CD4-positive, alpha-beta T cell (primary cell): Measurements from ENCODE around the gene CISH. TPM values are rescaled to one million over a fixed set of nuclear protein-coding genes. Genes with fewer than 3 reads are reported as not detected.
A peak's percentile ranks its signal among the peaks of the same experiment; 100 is the strongest.

Experiments used
- ATAC-seq: fragments of 200-7000 bp; cut with Tn5 transposase; one replicate; pipeline ENCODE4 v1.10.0; 2022; ENCODE audit warnings: mild to moderate bottlenecking; ENCODE audit not compliant: poor library complexity
- CTCF ChIA-PET: fragments of 350-600 bp; sonication (Branson Sonifier 250); formaldehyde crosslinking; loops from one replicate; lab custom pipeline; 2021; ENCODE audit warnings: antibody characterized with exemption, inconsistent platforms; lab: Charles Lee
- POLR2A ChIA-PET: fragments of 350-600 bp; sonication (Branson Sonifier 250); formaldehyde crosslinking; loops from one replicate; lab custom pipeline; 2021; ENCODE audit warnings: antibody characterized with exemption, inconsistent platforms; lab: Charles Lee
- DNase-seq, 14 experiments: peaks; one replicate each; pipeline ENCODE4 v3.0.0-alpha.2; 2013 to 2020; ENCODE audit warnings: mixed read lengths in 2 of 14
- H3K27ac ChIP-seq, 2 donors: one replicate each; pipeline versions ENCODE4 v1.5.1 to v1.7.0; 2013; ENCODE audit warnings: low read length in 2 of 2, low read depth in 1 of 2, mild to moderate bottlenecking in 1 of 2
- H3K27me3 ChIP-seq, 2 experiments: 1 replicate in 1 of 2; 2 replicates in 1 of 2; pipeline versions ENCODE4 v1.6.1 to v1.7.0; 2013; ENCODE audit warnings: low read length in 2 of 2, control low read depth in 1 of 2, mild to moderate bottlenecking in 1 of 2, moderate library complexity in 1 of 2; ENCODE audit not compliant: insufficient read depth in 2 of 2, control insufficient read depth in 1 of 2
- H3K36me3 ChIP-seq: one replicate; pipeline ENCODE4 v1.6.1; 2013; ENCODE audit warnings: low read length, control low read depth; ENCODE audit not compliant: insufficient read depth
- H3K4me1 ChIP-seq: one replicate; pipeline ENCODE4 v1.6.1; 2013; ENCODE audit warnings: low read length, control low read depth; ENCODE audit not compliant: insufficient read depth
- H3K4me3 ChIP-seq: one replicate; pipeline ENCODE4 v1.5.1; 2013; ENCODE audit warnings: mild to moderate bottlenecking, low read length, moderate library complexity
- H3K9me3 ChIP-seq, 2 experiments: 1 replicate in 1 of 2; 2 replicates in 1 of 2; pipeline versions ENCODE4 v1.6.1 to v1.7.0; 2013; ENCODE audit warnings: low read length in 2 of 2, mild to moderate bottlenecking in 2 of 2, control low read depth in 1 of 2, moderate library complexity in 1 of 2; ENCODE audit not compliant: control insufficient read depth in 1 of 2, insufficient read depth in 1 of 2
- H3K27ac Mint-ChIP-seq: one replicate; pipeline ENCODE4 v1.8.0; 2020; ENCODE audit warnings: mixed read lengths
- H3K27me3 Mint-ChIP-seq: one replicate; pipeline ENCODE4 v1.8.0; 2021; ENCODE audit warnings: mixed read lengths
- H3K36me3 Mint-ChIP-seq: one replicate; pipeline ENCODE4 v1.8.0; 2021; ENCODE audit warnings: low read depth, mixed read lengths
- H3K4me1 Mint-ChIP-seq: one replicate; pipeline ENCODE4 v1.8.0; 2021; ENCODE audit warnings: low read depth, mixed read lengths
- H3K4me3 Mint-ChIP-seq: one replicate; pipeline ENCODE4 v1.8.0; 2020; ENCODE audit warnings: mild to moderate bottlenecking, mixed read lengths
- H3K9me3 Mint-ChIP-seq: one replicate; pipeline ENCODE4 v1.8.0; 2020; ENCODE audit warnings: mixed read lengths
- intact Hi-C, 2 experiments: fragments of 100-400 bp; cut with DNase I in 1 of 2; cut with micrococcal nuclease in 1 of 2; formaldehyde crosslinking; loops; one replicate each; pipeline versions ENCODE4 v1.15.1 to v1.9.0; 2023 to 2025; cut with DNase I, micrococcal nuclease
- polyA plus RNA-seq, 2 donors: library from polyadenylated mRNA; unstranded; fragments of 120-200 nt; gene quantifications; one replicate each; pipeline ENCODE4 v1.2.1, GENCODE V29; 2013
- total RNA-seq, 174 experiments: library from RNA in 2 of 174; stranded (reverse) in 2 of 174; gene quantifications; one replicate each; pipeline ENCODE4 v1.2.3 and lab custom pipeline; 2021 to 2026
- TF ChIP-seq, protein P1 (sequence below): fragments of 200-600 bp; IDR thresholded peaks from one replicate; pipeline ENCODE4 v1.8.0; 2022; ENCODE audit warnings: antibody characterized with exemption, mild to moderate bottlenecking

CISH gene, protein sequence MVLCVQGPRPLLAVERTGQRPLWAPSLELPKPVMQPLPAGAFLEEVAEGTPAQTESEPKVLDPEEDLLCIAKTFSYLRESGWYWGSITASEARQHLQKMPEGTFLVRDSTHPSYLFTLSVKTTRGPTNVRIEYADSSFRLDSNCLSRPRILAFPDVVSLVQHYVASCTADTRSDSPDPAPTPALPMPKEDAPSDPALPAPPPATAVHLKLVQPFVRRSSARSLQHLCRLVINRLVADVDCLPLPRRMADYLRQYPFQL
- total RNA-seq (1 to 10 TPM; 3.5 to 3.7 TPM), total RNA-seq (lab: John Stamatoyannopoulos, UW) (4.9 to 875 (median 229) reads per million in 172 experiments)
- polyA plus RNA-seq (2013, experiment 1 of 2) = 95.6 TPM
- polyA plus RNA-seq (2013, experiment 2 of 2) = 160 TPM

DNA sequence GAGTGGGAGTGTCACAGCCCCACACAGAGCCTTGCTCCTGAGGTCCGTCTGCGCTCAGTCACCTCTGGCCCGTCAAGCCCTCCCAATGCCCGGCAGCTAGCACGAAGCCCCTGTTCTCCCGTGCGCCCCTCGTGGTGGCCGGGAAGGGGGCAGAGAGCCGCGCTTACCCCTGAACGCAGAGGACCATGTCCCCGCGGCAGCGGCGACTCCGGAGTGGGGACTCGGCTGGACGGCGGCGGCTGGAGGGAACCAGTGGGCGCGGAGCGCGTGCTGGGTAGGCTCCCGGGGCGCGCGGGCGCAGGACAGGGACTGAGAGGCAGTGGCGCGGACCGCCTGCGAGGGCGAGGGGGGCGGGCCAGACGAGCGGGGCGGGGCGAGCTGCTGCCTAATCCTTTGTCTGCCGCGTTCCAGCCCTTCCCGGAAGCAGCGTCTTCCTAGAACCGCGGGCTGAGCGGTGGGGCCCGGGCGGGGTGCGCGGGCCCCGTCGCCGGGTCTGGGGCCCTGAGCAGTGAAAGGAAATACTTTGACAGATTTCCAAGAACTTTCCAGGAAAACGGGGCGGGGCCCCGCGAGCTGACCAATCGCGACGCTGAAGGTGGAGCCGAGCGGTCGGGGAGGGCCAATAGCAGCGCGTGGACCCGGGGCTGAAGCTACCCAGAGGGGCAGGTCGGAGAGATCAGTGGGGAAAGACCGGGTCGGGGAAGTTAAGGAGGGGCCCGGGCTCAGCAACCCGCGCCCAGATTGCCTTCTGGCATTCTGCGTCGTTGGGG is at the start of gene CISH:
CISH (minus strand) TSS at position 311 of the 770 bp plus-strand sequence; CDS start at position 187, 124 bp downstream.
- H3K27ac ChIP-seq = peak within 1 kb of the TSS; percentile 79 to 89
- POLR2A ChIA-PET = interaction anchor here (0.6 to 20.8 kb wide), 11 partner anchors 8 to 889 kb away, joined by 3 to 446 read pairs (median 4); partner anchors contain the start of genes C3orf18, DCAF1, HEMK1 and MANF
- intact Hi-C loops = loop anchor here (1.0 to 10.0 kb wide), 7 partner anchors 19 to 413 kb away; partner anchors contain the start of gene ZMYND10 (in 2 of the 2)
- ATAC-seq (peak; percentile 68), DNase-seq (peak; percentile 83 to 97 (median 90))
- Mint-ChIP-seq H3K9me3 (no peaks in the 10 kb centered on the region), H3K36me3 (peaks cover 47% of the 10 kb centered on the region), H3K4me1 (peaks cover 77% of the 10 kb centered on the region), H3K27me3 (no peaks in the 10 kb centered on the region), H3K4me3 (peak within 1 kb of the TSS; percentile 96), H3K27ac (peak within 1 kb of the TSS; percentile 93)
- CTCF ChIA-PET = interaction anchor here (0.9 to 9.7 kb wide), 8 partner anchors 9 to 41 kb away, joined by 3 to 234 read pairs (median 4); partner anchors contain the start of genes C3orf18 and HEMK1
- peaks cover 43% of the 10 kb centered on the region for H3K36me3 ChIP-seq
- TF ChIP-seq, protein P1, sequence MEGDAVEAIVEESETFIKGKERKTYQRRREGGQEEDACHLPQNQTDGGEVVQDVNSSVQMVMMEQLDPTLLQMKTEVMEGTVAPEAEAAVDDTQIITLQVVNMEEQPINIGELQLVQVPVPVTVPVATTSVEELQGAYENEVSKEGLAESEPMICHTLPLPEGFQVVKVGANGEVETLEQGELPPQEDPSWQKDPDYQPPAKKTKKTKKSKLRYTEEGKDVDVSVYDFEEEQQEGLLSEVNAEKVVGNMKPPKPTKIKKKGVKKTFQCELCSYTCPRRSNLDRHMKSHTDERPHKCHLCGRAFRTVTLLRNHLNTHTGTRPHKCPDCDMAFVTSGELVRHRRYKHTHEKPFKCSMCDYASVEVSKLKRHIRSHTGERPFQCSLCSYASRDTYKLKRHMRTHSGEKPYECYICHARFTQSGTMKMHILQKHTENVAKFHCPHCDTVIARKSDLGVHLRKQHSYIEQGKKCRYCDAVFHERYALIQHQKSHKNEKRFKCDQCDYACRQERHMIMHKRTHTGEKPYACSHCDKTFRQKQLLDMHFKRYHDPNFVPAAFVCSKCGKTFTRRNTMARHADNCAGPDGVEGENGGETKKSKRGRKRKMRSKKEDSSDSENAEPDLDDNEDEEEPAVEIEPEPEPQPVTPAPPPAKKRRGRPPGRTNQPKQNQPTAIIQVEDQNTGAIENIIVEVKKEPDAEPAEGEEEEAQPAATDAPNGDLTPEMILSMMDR = peak; percentile 34
- H3K4me1 ChIP-seq = peaks cover 88% of the 10 kb centered on the region
- H3K27me3 ChIP-seq = no peaks in the 10 kb centered on the region
- peak within 1 kb of the TSS; percentile 87 for H3K4me3 ChIP-seq
- no peaks in the 10 kb centered on the region for H3K9me3 ChIP-seq

DNA sequence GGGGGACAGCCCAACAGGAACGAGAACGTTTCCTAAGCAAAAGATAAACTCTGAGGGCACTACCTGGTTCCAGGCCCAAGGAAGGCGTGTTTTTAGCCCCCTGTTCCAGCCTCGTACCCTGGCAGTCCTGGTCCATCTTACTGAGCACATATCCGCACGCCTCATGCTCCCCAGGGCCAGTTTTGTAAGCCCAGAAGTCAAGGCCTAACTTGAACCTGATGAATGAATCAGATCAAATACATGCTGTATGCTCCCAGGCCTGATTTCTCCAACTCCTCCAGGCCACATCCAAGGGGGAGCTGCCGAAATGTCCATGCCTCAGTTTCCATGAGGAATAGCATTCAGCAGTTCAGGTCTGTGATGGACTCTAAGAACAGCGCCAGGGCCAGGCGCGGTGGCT is 48.8 kb upstream of the CISH start:
- no peaks in the 10 kb centered on the region for H3K9me3 ChIP-seq
- Mint-ChIP-seq H3K9me3 (no peaks in the 10 kb centered on the region), H3K27me3 (no peaks in the 10 kb centered on the region), H3K4me1 (peaks cover 3% of the 10 kb centered on the region), H3K4me3 (no peak overlapping the region), H3K36me3 (no peaks in the 10 kb centered on the region), H3K27ac (no peak overlapping the region)
- CTCF ChIA-PET = no interaction called here
- intact Hi-C loops = no loop called here
- H3K4me1 ChIP-seq = peaks cover under 1% of the 10 kb centered on the region
- ATAC-seq (no peak), DNase-seq (no peak)
- TF ChIP-seq, protein P1 = no peak
- no peaks in the 10 kb centered on the region for H3K36me3 ChIP-seq
- H3K27me3 ChIP-seq = no peaks in the 10 kb centered on the region
- H3K27ac ChIP-seq = no peak overlapping the region
- POLR2A ChIA-PET = no interaction called here
- no peak overlapping the region for H3K4me3 ChIP-seq

DNA sequence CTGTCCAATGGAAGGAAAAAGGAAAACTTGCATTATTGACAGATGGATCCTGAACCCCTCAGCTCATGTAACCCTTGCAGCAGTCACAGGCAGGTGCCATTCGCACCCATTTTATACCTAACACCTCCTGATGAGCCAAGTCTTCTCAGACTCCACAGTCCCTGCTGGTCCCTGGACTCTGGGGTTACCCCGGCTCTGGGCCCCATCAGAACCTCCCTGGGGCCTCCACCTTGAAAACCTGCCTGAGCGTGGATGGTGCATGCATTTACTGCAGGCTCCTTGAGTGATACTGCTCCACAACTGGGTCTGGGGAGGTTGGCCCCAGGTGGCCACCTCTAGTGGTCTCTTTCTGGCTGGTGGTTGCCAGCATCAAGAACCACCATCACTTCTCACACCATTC is 47.3 kb upstream of the CISH start:
- no peaks in the 10 kb centered on the region for H3K9me3 Mint-ChIP-seq
- intact Hi-C loops = no loop called here

More for the DNA sequence above, 47.3 kb upstream of the CISH start:
- Mint-ChIP-seq H3K27me3 (no peaks in the 10 kb centered on the region), H3K36me3 (no peaks in the 10 kb centered on the region), H3K4me1 (peaks cover 7% of the 10 kb centered on the region), H3K4me3 (no peak overlapping the region), H3K27ac (no peak overlapping the region)
- H3K4me3 ChIP-seq = no peak overlapping the region
- no peaks in the 10 kb centered on the region for H3K36me3 ChIP-seq
- ChIA-PET CTCF (no interaction called here), POLR2A (no interaction called here)
- no peaks in the 10 kb centered on the region for H3K9me3 ChIP-seq
- ATAC-seq (no peak), DNase-seq (peak in 1 of 14 experiments; percentile 6)
- H3K4me1 ChIP-seq = peaks cover 6% of the 10 kb centered on the region
- no peaks in the 10 kb centered on the region for H3K27me3 ChIP-seq
- no peak overlapping the region for H3K27ac ChIP-seq
- TF ChIP-seq, protein P1 = no peak
